HTR-8/SVneo (cell line): Measurements from ENCODE around the gene LCN1.
"Not testable (repeated sequence)": the region's sequence is repeated elsewhere in the genome, so short reads cannot be mapped to it uniquely, and the experiment has no call there.

Experiments used
- DNase-seq: peaks from one replicate; pipeline ENCODE4 v3.0.0; 2011; ENCODE audit warnings: low spot score, mixed read lengths; ENCODE audit not compliant: insufficient read length
- FAIRE-seq: peaks from 2 replicates; lab custom pipeline; 2011; peaks lifted over from hg19 to GRCh38; lab: Jason Lieb, UNC

Gene LCN1

GRCh38 chr9:135503371-135504261, 17.6 kb upstream of the LCN1 start:
- no peak for FAIRE-seq
- DNase-seq: no peak

GRCh38 chr9:135504262-135505243, 16.7 kb upstream of the LCN1 start:
- FAIRE-seq: peak; percentile 40
- DNase-seq: peak; percentile 60

GRCh38 chr9:135505406-135506187, 15.6 kb upstream of the LCN1 start:
- DNase-seq: no peak
- FAIRE-seq: no peak

- DNase-seq (no peak), FAIRE-seq (no peak)
These were observed 14.7 kb upstream of the LCN1 start for GRCh38 chr9:135506327-135507103.

- FAIRE-seq (no peak), DNase-seq (no peak)
These were observed 13.9 kb upstream of the LCN1 start for GRCh38 chr9:135507104-135508035.

- no peak for DNase-seq
These were observed 12.9 kb upstream of the LCN1 start for GRCh38 chr9:135508211-135508820.

GRCh38 chr9:135509458-135509857, 11.8 kb upstream of the LCN1 start:
- no peak for FAIRE-seq

More at GRCh38 chr9:135508211-135508820, 12.9 kb upstream of the LCN1 start:
- no peak for FAIRE-seq

GRCh38 chr9:135512241-135512603, 9.0 kb upstream of the LCN1 start:
- no peak for FAIRE-seq
- DNase-seq: no peak

More at GRCh38 chr9:135509458-135509857, 11.8 kb upstream of the LCN1 start:
- DNase-seq: no peak

GRCh38 chr9:135512904-135513303, 8.3 kb upstream of the LCN1 start:
- no peak for DNase-seq
- FAIRE-seq: no peak

GRCh38 chr9:135513351-135513846, 7.8 kb upstream of the LCN1 start:
- no peak for FAIRE-seq

GRCh38 chr9:135513906-135514305, 7.3 kb upstream of the LCN1 start:
- not testable (repeated sequence) for FAIRE-seq, DNase-seq

More at GRCh38 chr9:135513351-135513846, 7.8 kb upstream of the LCN1 start:
- DNase-seq: no peak

- DNase-seq: no peak
- no peak for FAIRE-seq
These were observed 6.7 kb upstream of the LCN1 start for GRCh38 chr9:135514342-135515082.

GRCh38 chr9:135515083-135515951, 5.9 kb upstream of the LCN1 start:
- no peak for DNase-seq
- no peak for FAIRE-seq

- FAIRE-seq (no peak), DNase-seq (no peak)
These were observed 4.9 kb upstream of the LCN1 start for GRCh38 chr9:135516132-135516860.

- DNase-seq (no peak), FAIRE-seq (no peak)
These were observed 3.8 kb upstream of the LCN1 start for GRCh38 chr9:135517407-135517822.
